HepG2 (cell line): ENCODE measurements around the gene BBC3. TPM values are rescaled to one million over a fixed set of nuclear protein-coding genes. Genes with fewer than 3 reads are reported as not detected.

ENCODE experiments used
- CENPT ChIP-seq: sonication (generic); formaldehyde crosslinking; IDR thresholded peaks from 2 replicates; pipeline ENCODE4 v1.8.0; 2022; ENCODE audit warnings: low read depth, mild to moderate bottlenecking, moderate library complexity, missing genetic modification reagents
- CREB1 ChIP-seq, 2 experiments: fragments of 450-650 bp in 1 of 2; IDR thresholded peaks; 2 replicates each; pipeline ENCODE4 v1.6.1; 2016 to 2017; ENCODE audit warnings: control low read depth in 1 of 2, mild to moderate bottlenecking in 1 of 2, missing compliant biosample characterization in 1 of 2, missing genetic modification characterization in 1 of 2
- DNMT1 ChIP-seq: sonication (generic); formaldehyde crosslinking; IDR thresholded peaks from 2 replicates; pipeline ENCODE4 v1.5.1; 2020; ENCODE audit warnings: mild to moderate bottlenecking, missing genetic modification reagents
- ELF1 ChIP-seq: sonication (generic); formaldehyde crosslinking; IDR thresholded peaks from 2 replicates; pipeline ENCODE4 v1.4.0; 2020; ENCODE audit warnings: missing genetic modification reagents
- FOXC1 ChIP-seq: sonication (generic); formaldehyde crosslinking; IDR thresholded peaks from 2 replicates; pipeline ENCODE4 v1.8.0; 2022; ENCODE audit warnings: mild to moderate bottlenecking, missing genetic modification reagents, borderline replicate concordance
- HMG20A ChIP-seq: IDR thresholded peaks from 2 replicates; pipeline ENCODE4 v1.6.1; 2016; ENCODE audit warnings: borderline replicate concordance
- HOXA7 ChIP-seq: sonication (generic); formaldehyde crosslinking; IDR thresholded peaks from 2 replicates; pipeline ENCODE4 v1.8.1; 2022; ENCODE audit warnings: mild to moderate bottlenecking, missing genetic modification reagents, moderate library complexity
- JARID2 ChIP-seq: sonication (generic); formaldehyde crosslinking; IDR thresholded peaks from 2 replicates; pipeline ENCODE4 v1.8.1; 2023; ENCODE audit warnings: missing genetic modification reagents, inconsistent platforms; ENCODE audit not compliant: insufficient replicate concordance
- KDM1A ChIP-seq: IDR thresholded peaks from 2 replicates; pipeline ENCODE4 v1.6.1; 2016; ENCODE audit warnings: missing compliant biosample characterization
- TAF1 ChIP-seq: sonication (generic); formaldehyde crosslinking; IDR thresholded peaks from 2 replicates; pipeline ENCODE4 v1.4.0; 2020; ENCODE audit warnings: missing genetic modification reagents
- ZBTB21 ChIP-seq: sonication (generic); formaldehyde crosslinking; IDR thresholded peaks from 2 replicates; pipeline ENCODE4 v1.4.0; 2020; ENCODE audit warnings: missing genetic modification reagents
- ZFP36L1 ChIP-seq: sonication (generic); formaldehyde crosslinking; IDR thresholded peaks from 2 replicates; pipeline ENCODE4 v1.8.0; 2022; ENCODE audit warnings: mild to moderate bottlenecking, missing genetic modification reagents, moderate library complexity
- ZNF10 ChIP-seq: sonication (generic); formaldehyde crosslinking; IDR thresholded peaks from 2 replicates; pipeline ENCODE4 v1.4.0; 2020; ENCODE audit warnings: mild to moderate bottlenecking, low read depth, missing genetic modification reagents, borderline replicate concordance
- ZNF160 ChIP-seq: sonication (generic); formaldehyde crosslinking; IDR thresholded peaks from 2 replicates; pipeline ENCODE4 v1.8.0; 2022; ENCODE audit warnings: mild to moderate bottlenecking, inconsistent platforms, missing genetic modification reagents
- ZNF337 ChIP-seq: sonication (generic); formaldehyde crosslinking; IDR thresholded peaks from 2 replicates; pipeline ENCODE4 v1.5.1; 2020; ENCODE audit warnings: missing genetic modification reagents, low read depth, mild to moderate bottlenecking, borderline replicate concordance
- ZNF652 ChIP-seq: IDR thresholded peaks from 2 replicates; pipeline ENCODE4 v1.6.1; 2016; ENCODE audit warnings: low read depth, borderline replicate concordance
- ZNF768 ChIP-seq: sonication (generic); formaldehyde crosslinking; IDR thresholded peaks from 2 replicates; pipeline ENCODE4 v1.4.0; 2020; ENCODE audit warnings: missing genetic modification reagents
- polyA plus RNA-seq, 8 experiments: library from polyadenylated mRNA; depleted of rRNA in 3 of 8; stranded (reverse) in 7 of 8; unstranded in 1 of 8; fragments of >200 nt; fragmentation: Illumina TruSeq in 4 of 8; extraction: Trizol in 4 of 8; gene quantifications; 2 replicates each; pipeline versions ENCODE4 v1.2.1 to v1.2.3, GENCODE V29; 2011 to 2016; ENCODE audit warnings: low read depth in 4 of 8, missing spikeins in 1 of 8, mixed read lengths in 1 of 8; ENCODE audit not compliant: insufficient read depth in 1 of 8
- total RNA-seq, 5 experiments: library from RNA; depleted of rRNA; stranded (reverse); fragments of >200 nt; fragmentation: Illumina TruSeq; extraction: Trizol; gene quantifications; 2 replicates each; pipeline ENCODE4 v1.2.3, GENCODE V29; 2016; ENCODE audit warnings: low read depth in 1 of 5
- TF ChIP-seq, protein P1 (sequence below): sonication (generic); formaldehyde crosslinking; IDR thresholded peaks from 2 replicates; pipeline ENCODE4 v1.8.1; 2023; ENCODE audit warnings: mild to moderate bottlenecking, missing genetic modification reagents, borderline replicate concordance
- TF ChIP-seq, protein P2 (sequence below): sonication (generic); formaldehyde crosslinking; IDR thresholded peaks from 2 replicates; pipeline ENCODE4 v1.4.0; 2020; ENCODE audit warnings: mild to moderate bottlenecking, low read depth, missing genetic modification reagents
- TF ChIP-seq, protein P3 (sequence below): sonication (generic); formaldehyde crosslinking; IDR thresholded peaks from one replicate; pipeline ENCODE4 v1.5.1; 2020; ENCODE audit warnings: mild to moderate bottlenecking, missing genetic modification reagents; ENCODE audit errors: not compliant biosample characterization

Gene BBC3
- total and polyA plus RNA-seq, 2 of the 13 experiments (the other 11 are each of a cell fraction or from before 2014, with no cell fraction given), result 6.1 to 8.8 TPM

DNA sequence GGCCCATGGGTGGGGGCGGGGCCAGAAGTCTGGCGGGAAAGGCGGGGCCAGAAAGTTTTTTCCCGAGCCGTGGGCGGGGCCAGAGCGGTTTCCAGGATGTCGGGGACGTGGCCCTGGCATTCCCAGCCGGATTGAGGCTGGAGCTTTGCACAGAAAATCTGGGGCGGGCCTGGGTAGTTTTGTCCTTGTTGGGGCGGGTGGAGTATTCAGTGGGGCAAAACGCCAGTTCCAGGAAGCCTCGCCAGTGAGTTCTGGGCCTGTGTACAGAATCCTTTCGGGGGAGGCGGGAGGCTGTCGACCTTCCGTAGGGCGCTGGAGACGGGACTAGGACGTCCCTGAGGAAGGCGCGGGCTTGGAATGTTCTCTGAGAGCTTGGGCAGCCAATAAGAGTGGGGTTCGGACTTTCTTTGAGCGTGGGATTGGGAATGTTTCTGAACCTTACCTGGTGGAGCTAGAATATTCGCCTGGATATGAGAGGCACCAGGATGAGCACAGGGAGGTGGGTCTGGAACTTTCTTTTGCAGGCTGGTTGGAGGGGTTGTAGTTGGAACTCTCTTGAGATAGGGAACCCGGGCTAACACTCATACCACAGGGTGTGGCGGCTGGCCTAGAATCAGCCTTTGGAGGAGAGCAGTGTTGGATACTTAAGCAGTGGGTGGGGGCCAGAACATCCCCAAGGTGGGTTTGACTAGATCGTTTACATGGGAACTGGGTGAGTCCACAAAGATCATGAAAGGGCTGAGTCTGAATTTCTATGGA, 26.6 kb upstream of the BBC3 start (continued):
- TF ChIP-seq ZNF337 (no peak), ZBTB21 (CRISPR knock-in tag) (no peak), FOXC1 (CRISPR knock-in tag) (no peak), HMG20A (CRISPR knock-in tag) (no peak), JARID2 (no peak), ELF1 (peak; percentile 56; the same call in 1 of the 2 replicates), HOXA7 (no peak), ZNF652 (no peak), ZNF10 (0 out of 2 replicates have a peak, but pooled peaks have one; percentile 28), ZFP36L1 (no peak), ZNF768 (CRISPR knock-in tag) (no peak), DNMT1 (CRISPR knock-in tag) (0 out of 2 replicates have a peak, but pooled peaks have one; percentile 43), KDM1A (CRISPR knock-in tag) (no peak), TAF1 (peak; percentile 56), CREB1 (IDR thresholded peaks at IDR 0.05) (no peak), CREB1 (CRISPR knock-in tag; IDR thresholded peaks at IDR 0.05) (no peak), CENPT (CRISPR knock-in tag) (no peak), ZNF160 (CRISPR knock-in tag) (0 out of 2 replicates have a peak, but pooled peaks have one; percentile 24)
- TF ChIP-seq, protein P1, sequence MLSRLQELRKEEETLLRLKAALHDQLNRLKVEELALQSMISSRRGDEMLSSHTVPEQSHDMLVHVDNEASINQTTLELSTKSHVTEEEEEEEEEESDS (CRISPR knock-in tag), result no peak
- TF ChIP-seq, protein P2, sequence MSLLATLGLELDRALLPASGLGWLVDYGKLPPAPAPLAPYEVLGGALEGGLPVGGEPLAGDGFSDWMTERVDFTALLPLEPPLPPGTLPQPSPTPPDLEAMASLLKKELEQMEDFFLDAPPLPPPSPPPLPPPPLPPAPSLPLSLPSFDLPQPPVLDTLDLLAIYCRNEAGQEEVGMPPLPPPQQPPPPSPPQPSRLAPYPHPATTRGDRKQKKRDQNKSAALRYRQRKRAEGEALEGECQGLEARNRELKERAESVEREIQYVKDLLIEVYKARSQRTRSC (CRISPR knock-in tag), result no peak
- TF ChIP-seq, protein P3, sequence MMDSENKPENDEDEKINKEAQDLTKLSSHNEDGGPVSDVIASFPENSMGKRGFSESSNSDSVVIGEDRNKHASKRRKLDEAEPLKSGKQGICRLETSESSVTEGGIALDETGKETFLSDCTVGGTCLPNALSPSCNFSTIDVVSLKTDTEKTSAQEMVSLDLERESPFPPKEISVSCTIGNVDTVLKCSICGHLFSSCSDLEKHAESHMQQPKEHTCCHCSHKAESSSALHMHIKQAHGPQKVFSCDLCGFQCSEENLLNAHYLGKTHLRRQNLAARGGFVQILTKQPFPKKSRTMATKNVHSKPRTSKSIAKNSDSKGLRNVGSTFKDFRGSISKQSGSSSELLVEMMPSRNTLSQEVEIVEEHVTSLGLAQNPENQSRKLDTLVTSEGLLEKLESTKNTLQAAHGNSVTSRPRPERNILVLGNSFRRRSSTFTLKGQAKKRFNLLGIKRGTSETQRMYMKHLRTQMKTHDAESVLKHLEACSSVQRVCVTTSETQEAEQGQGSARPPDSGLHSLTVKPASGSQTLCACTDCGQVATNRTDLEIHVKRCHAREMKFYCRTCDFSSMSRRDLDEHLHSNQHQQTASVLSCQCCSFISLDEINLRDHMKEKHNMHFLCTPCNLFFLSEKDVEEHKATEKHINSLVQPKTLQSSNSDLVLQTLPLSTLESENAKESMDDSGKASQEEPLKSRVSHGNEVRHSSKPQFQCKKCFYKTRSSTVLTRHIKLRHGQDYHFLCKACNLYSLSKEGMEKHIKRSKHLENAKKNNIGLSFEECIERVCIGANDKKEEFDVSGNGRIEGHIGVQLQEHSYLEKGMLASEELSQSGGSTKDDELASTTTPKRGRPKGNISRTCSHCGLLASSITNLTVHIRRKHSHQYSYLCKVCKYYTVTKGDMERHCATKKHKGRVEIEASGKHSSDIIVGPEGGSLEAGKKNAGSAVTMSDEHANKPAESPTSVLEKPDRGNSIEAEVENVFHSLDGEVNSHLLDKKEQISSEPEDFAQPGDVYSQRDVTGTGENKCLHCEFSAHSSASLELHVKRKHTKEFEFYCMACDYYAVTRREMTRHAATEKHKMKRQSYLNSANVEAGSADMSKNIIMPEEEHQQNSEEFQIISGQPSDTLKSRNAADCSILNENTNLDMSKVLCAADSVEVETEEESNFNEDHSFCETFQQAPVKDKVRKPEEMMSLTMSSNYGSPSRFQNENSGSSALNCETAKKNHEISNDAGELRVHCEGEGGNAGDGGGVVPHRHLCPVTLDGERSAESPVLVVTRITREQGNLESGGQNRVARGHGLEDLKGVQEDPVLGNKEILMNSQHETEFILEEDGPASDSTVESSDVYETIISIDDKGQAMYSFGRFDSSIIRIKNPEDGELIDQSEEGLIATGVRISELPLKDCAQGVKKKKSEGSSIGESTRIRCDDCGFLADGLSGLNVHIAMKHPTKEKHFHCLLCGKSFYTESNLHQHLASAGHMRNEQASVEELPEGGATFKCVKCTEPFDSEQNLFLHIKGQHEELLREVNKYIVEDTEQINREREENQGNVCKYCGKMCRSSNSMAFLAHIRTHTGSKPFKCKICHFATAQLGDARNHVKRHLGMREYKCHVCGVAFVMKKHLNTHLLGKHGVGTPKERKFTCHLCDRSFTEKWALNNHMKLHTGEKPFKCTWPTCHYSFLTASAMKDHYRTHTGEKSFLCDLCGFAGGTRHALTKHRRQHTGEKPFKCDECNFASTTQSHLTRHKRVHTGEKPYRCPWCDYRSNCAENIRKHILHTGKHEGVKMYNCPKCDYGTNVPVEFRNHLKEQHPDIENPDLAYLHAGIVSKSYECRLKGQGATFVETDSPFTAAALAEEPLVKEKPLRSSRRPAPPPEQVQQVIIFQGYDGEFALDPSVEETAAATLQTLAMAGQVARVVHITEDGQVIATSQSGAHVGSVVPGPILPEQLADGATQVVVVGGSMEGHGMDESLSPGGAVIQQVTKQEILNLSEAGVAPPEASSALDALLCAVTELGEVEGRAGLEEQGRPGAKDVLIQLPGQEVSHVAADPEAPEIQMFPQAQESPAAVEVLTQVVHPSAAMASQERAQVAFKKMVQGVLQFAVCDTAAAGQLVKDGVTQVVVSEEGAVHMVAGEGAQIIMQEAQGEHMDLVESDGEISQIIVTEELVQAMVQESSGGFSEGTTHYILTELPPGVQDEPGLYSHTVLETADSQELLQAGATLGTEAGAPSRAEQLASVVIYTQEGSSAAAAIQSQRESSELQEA, result no peak
